HepG2 (cell line): ENCODE data around the gene TBC1D19. TPM values are rescaled to one million over a fixed set of nuclear protein-coding genes. Genes with fewer than 3 reads are reported as not detected.
"Not testable (repeated sequence)": the region's sequence is repeated elsewhere in the genome, so short reads cannot be mapped to it uniquely, and the experiment has no call there.

Source experiments
- ATAC-seq: fragments of 200-7000 bp; cut with Tn5 transposase; 3 replicates; pipeline ENCODE4 v1.9.1; 2020; ENCODE audit warnings: mild to moderate bottlenecking, moderate library complexity
- BruUV-seq: library from RNA; stranded (reverse); fragments of 400-500 nt; replicated peaks from 2 replicates; lab custom pipeline; 2021; lab: Mats Ljungman, UMichigan
- CTCF ChIA-PET: fragments of 300-600 bp; formaldehyde crosslinking; extraction: SDS; loops from one replicate; lab custom pipeline; 2021; ENCODE audit warnings: low total read pairs, inconsistent platforms, low intra/inter-chr PET ratio; lab: Yijun Ruan, JAX
- POLR2A ChIA-PET: fragments of 350-600 bp; sonication (Branson Sonifier 250); formaldehyde crosslinking; loops from one replicate; lab custom pipeline; 2020; ENCODE audit warnings: antibody characterized with exemption, inconsistent platforms; lab: Yijun Ruan, JAX
- DNase-seq: peaks from one replicate; pipeline ENCODE4 v3.0.0-alpha.2; 2015; ENCODE audit warnings: low spot score
- FAIRE-seq: peaks from 3 replicates; lab custom pipeline; 2011; peaks lifted over from hg19 to GRCh38; lab: Jason Lieb, UNC
- H2AFZ ChIP-seq: one replicate; pipeline ENCODE4 v1.6.1; 2011; ENCODE audit warnings: low read length, inconsistent platforms
- H3K27ac ChIP-seq: fragments of 300-600 bp; 3 replicates; pipeline ENCODE4 v1.8.0; 2011; ENCODE audit warnings: mixed run types, mild to moderate bottlenecking, mixed read lengths, low read length, inconsistent platforms; ENCODE audit not compliant: insufficient read depth; ENCODE audit errors: extremely low read length
- H3K27me3 ChIP-seq, 2 experiments: fragments of 200-600 bp in 1 of 2; 2 replicates in 1 of 2; 3 replicates in 1 of 2; pipeline versions ENCODE4 v1.6.0 to v1.8.0; 2011; ENCODE audit warnings: low read length in 2 of 2, mild to moderate bottlenecking in 2 of 2, moderate library complexity in 2 of 2, inconsistent platforms in 1 of 2; ENCODE audit not compliant: insufficient read depth in 2 of 2, control insufficient read depth in 1 of 2
- H3K36me3 ChIP-seq, 2 experiments: fragments of 200-600 bp in 1 of 2; replicated peaks in 1 of 2; 2 replicates in 1 of 2; 3 replicates in 1 of 2; pipeline versions ENCODE4 v1.5.1 to v1.8.0; 2011; ENCODE audit warnings: low read length in 2 of 2, inconsistent platforms in 1 of 2; ENCODE audit not compliant: insufficient read depth in 2 of 2, control insufficient read depth in 1 of 2
- H3K4me1 ChIP-seq: 2 replicates; pipeline ENCODE4 v1.5.1; 2012; ENCODE audit warnings: low read length, inconsistent platforms; ENCODE audit not compliant: insufficient read depth
- H3K4me2 ChIP-seq: 2 replicates; pipeline ENCODE4 v1.6.0; 2011; ENCODE audit warnings: low read depth, low read length, inconsistent platforms
- H3K4me3 ChIP-seq, 3 experiments: fragments of 200-600 bp in 1 of 3; sonication (generic), shearing (Covaris generic) in 1 of 3; replicated peaks in 1 of 3; 2 replicates each; pipeline ENCODE4 v1.5.1; 2011 to 2016; ENCODE audit warnings: low read length in 3 of 3, inconsistent platforms in 2 of 3, low read depth in 2 of 3, mild to moderate bottlenecking in 2 of 3, control low read depth in 1 of 3, mixed read lengths in 1 of 3; ENCODE audit not compliant: insufficient read depth in 1 of 3
- H3K79me2 ChIP-seq: one replicate; pipeline ENCODE4 v1.6.1; 2011; ENCODE audit warnings: low read length, inconsistent platforms; ENCODE audit not compliant: insufficient read depth
- H3K9ac ChIP-seq: 2 replicates; pipeline ENCODE4 v1.6.0; 2011; ENCODE audit warnings: mild to moderate bottlenecking, low read depth, low read length, inconsistent platforms; ENCODE audit not compliant: insufficient read depth
- H3K9me3 ChIP-seq: 2 replicates; pipeline ENCODE4 v1.5.1; 2012; ENCODE audit warnings: mild to moderate bottlenecking, low read length
- H4K20me1 ChIP-seq: 2 replicates; pipeline ENCODE4 v1.6.0; 2011; ENCODE audit warnings: inconsistent platforms, mild to moderate bottlenecking, low read length, moderate library complexity; ENCODE audit not compliant: insufficient read depth
- ETV6 ChIP-seq: sonication (generic); formaldehyde crosslinking; conservative IDR thresholded peaks from 2 replicates; pipeline ENCODE4 v1.4.0; 2020; ENCODE audit warnings: missing genetic modification reagents
- FOXO4 ChIP-seq: sonication (generic); formaldehyde crosslinking; conservative IDR thresholded peaks from 2 replicates; pipeline ENCODE4 v1.8.1; 2023; ENCODE audit warnings: missing genetic modification reagents
- HDAC1 ChIP-seq: sonication (generic); formaldehyde crosslinking; IDR thresholded peaks from 2 replicates; pipeline ENCODE4 v1.5.1; 2020; ENCODE audit warnings: mild to moderate bottlenecking, missing genetic modification reagents
- POLR2AphosphoS5 ChIP-seq: IDR thresholded peaks from 2 replicates; pipeline ENCODE4 v1.6.1; 2012; ENCODE audit warnings: low read depth, low read length
- SOX13 ChIP-seq, 3 experiments: fragments of 450-650 bp in 1 of 3; sonication (generic) in 1 of 3; formaldehyde crosslinking in 1 of 3; IDR thresholded peaks in 2 of 3; conservative IDR thresholded peaks in 1 of 3; 2 replicates each; pipeline versions ENCODE4 v1.5.0 to v1.6.1; 2016 to 2020; ENCODE audit warnings: antibody characterized with exemption in 1 of 3, mild to moderate bottlenecking in 1 of 3, missing compliant biosample characterization in 1 of 3, missing genetic modification reagents in 1 of 3, moderate library complexity in 1 of 3
- YEATS2 ChIP-seq: sonication (generic); formaldehyde crosslinking; IDR thresholded peaks from 2 replicates; pipeline ENCODE4 v1.4.0; 2020; ENCODE audit warnings: missing genetic modification reagents, borderline replicate concordance
- ZNF557 ChIP-seq: sonication (generic); formaldehyde crosslinking; IDR thresholded peaks from 2 replicates; pipeline ENCODE4 v1.4.0; 2020; ENCODE audit warnings: missing genetic modification reagents
- ZNF598 ChIP-seq: sonication (generic); formaldehyde crosslinking; IDR thresholded peaks from 2 replicates; pipeline ENCODE4 v1.5.1; 2020; ENCODE audit warnings: mild to moderate bottlenecking, missing genetic modification reagents, borderline replicate concordance
- ZNF747 ChIP-seq: sonication (generic); formaldehyde crosslinking; IDR thresholded peaks from 2 replicates; pipeline ENCODE4 v1.8.1; 2023; ENCODE audit warnings: missing genetic modification reagents, mild to moderate bottlenecking, borderline replicate concordance
- ZNF768 ChIP-seq: sonication (generic); formaldehyde crosslinking; IDR thresholded peaks from 2 replicates; pipeline ENCODE4 v1.4.0; 2020; ENCODE audit warnings: missing genetic modification reagents
- ZNF775 ChIP-seq: sonication (generic); formaldehyde crosslinking; IDR thresholded peaks from 2 replicates; pipeline ENCODE4 v1.4.0; 2020; ENCODE audit warnings: missing genetic modification reagents, mild to moderate bottlenecking, moderate library complexity, borderline replicate concordance
- WGBS: methylation state at CpG from one replicate; pipeline ENCODE4 v1.1.6; 2017; ENCODE audit warnings: low lambda C conversion rate; 5-methylcytosine and 5-hydroxymethylcytosine counted together
- in situ Hi-C: cut with HindIII; loops from 2 replicates; pipeline ENCODE4 v1.10.0; 2017; ENCODE audit warnings: low pct_unique_long_range_greater_than_20kb; ENCODE audit not compliant: extremely low pct_ligation_motif_present
- intact Hi-C: fragments of 100-400 bp; cut with micrococcal nuclease; formaldehyde crosslinking; loops from one replicate; pipeline ENCODE4 v1.10.0; 2022; ENCODE audit not compliant: unreplicated experiment
- polyA plus RNA-seq, 8 experiments: library from polyadenylated mRNA; depleted of rRNA in 3 of 8; stranded (reverse) in 7 of 8; unstranded in 1 of 8; fragments of >200 nt; fragmentation: Illumina TruSeq in 4 of 8; extraction: Trizol in 4 of 8; gene quantifications; 2 replicates each; pipeline versions ENCODE4 v1.2.1 to v1.2.3, GENCODE V29; 2011 to 2016; ENCODE audit warnings: low read depth in 4 of 8, missing spikeins in 1 of 8, mixed read lengths in 1 of 8; ENCODE audit not compliant: insufficient read depth in 1 of 8
- total RNA-seq, 5 experiments: library from RNA; depleted of rRNA; stranded (reverse); fragments of >200 nt; fragmentation: Illumina TruSeq; extraction: Trizol; gene quantifications; 2 replicates each; pipeline ENCODE4 v1.2.3, GENCODE V29; 2016; ENCODE audit warnings: low read depth in 1 of 5
- TF ChIP-seq, protein P1 (sequence below): fragments of 450-650 bp; IDR thresholded peaks from 2 replicates; pipeline ENCODE4 v1.6.1; 2017

TBC1D19 gene
- total and polyA plus RNA-seq, 2 of the 13 experiments (the other 11 are each of a cell fraction or from before 2014, with no cell fraction given) = 1.6 to 3.5 TPM

GRCh38 chr4:26694131-26694530, 110.2 kb downstream of the TBC1D19 start:
- H3K79me2 ChIP-seq, BruUV-seq, H2AFZ ChIP-seq, H3K27me3 ChIP-seq, H3K36me3 ChIP-seq, POLR2A ChIA-PET, ATAC-seq, in situ Hi-C loops, intact Hi-C loops, H3K4me1 ChIP-seq, H3K27ac ChIP-seq, CTCF ChIA-PET, H3K4me3 ChIP-seq, H4K20me1 ChIP-seq, FAIRE-seq, H3K4me2 ChIP-seq, H3K9me3 ChIP-seq, DNase-seq, H3K9ac ChIP-seq: not testable (repeated sequence)
- WGBS = 52% methylated on average over 7 of the region's 13 CpGs

GRCh38 chr4:26700110-26700509, 116.2 kb downstream of the TBC1D19 start:
- ATAC-seq (no peak), DNase-seq (no peak), FAIRE-seq (no peak)
- no TSS peak for BruUV-seq
- intact Hi-C loops = no loop called here
- H3K27ac ChIP-seq = no peak overlapping the region
- H3K27me3 ChIP-seq = no peaks in the 10 kb centered on the region
- H3K4me1 ChIP-seq = no peaks in the 10 kb centered on the region
- no peak for TF ChIP-seq HDAC1 (CRISPR knock-in tag)
- TF ChIP-seq ZNF768 (CRISPR knock-in tag) = no peak
- TF ChIP-seq YEATS2 (CRISPR knock-in tag) = no peak
- TF ChIP-seq ZNF557 (CRISPR knock-in tag) = no peak
- TF ChIP-seq ZNF775 (CRISPR knock-in tag) = no peak
- TF ChIP-seq ZNF598 (CRISPR knock-in tag) = no peak
- no peak for TF ChIP-seq SOX13 (IDR thresholded peaks at IDR 0.05)
- TF ChIP-seq SOX13 (CRISPR knock-in tag; conservative IDR thresholded peaks at IDR 0.05 in 1 of 2, IDR thresholded peaks at IDR 0.05 in 1 of 2) = no peak
- TF ChIP-seq FOXO4 (CRISPR knock-in tag) = no peak
- TF ChIP-seq ETV6 (CRISPR knock-in tag) = no peak
- TF ChIP-seq ZNF747 = no peak
- TF ChIP-seq, protein P1, sequence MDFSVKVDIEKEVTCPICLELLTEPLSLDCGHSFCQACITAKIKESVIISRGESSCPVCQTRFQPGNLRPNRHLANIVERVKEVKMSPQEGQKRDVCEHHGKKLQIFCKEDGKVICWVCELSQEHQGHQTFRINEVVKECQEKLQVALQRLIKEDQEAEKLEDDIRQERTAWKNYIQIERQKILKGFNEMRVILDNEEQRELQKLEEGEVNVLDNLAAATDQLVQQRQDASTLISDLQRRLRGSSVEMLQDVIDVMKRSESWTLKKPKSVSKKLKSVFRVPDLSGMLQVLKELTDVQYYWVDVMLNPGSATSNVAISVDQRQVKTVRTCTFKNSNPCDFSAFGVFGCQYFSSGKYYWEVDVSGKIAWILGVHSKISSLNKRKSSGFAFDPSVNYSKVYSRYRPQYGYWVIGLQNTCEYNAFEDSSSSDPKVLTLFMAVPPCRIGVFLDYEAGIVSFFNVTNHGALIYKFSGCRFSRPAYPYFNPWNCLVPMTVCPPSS = no peak
- TF ChIP-seq POLR2AphosphoS5 = no peak
- in situ Hi-C loops = no loop called here
- no peak overlapping the region for H3K9ac ChIP-seq
- H3K79me2 ChIP-seq = no peaks in the 10 kb centered on the region
- ChIA-PET CTCF (no interaction called here), POLR2A (no interaction called here)
- H2AFZ ChIP-seq = no peak overlapping the region
- H3K36me3 ChIP-seq = no peaks in the 10 kb centered on the region
- no peak overlapping the region for H3K4me3 ChIP-seq
- H3K9me3 ChIP-seq = no peaks in the 10 kb centered on the region
- H4K20me1 ChIP-seq = no peaks in the 10 kb centered on the region
- no peak overlapping the region for H3K4me2 ChIP-seq
- WGBS = 70% methylated on average over 1 of the region's 1 CpG
